Measurements from ENCODE around the gene PDE6G.
A peak's percentile ranks its signal among the peaks of the same experiment; 100 is the strongest.

PDE6G gene

GRCh38 chr17:81683584-81684441 is 27.5 kb upstream of the PDE6G start, which contains the start of the genes ARL16 and HGS (continued):
- TF ChIP-seq ZNF645 (tag by site-specific recombination; IDR thresholded peaks at IDR 0.05) (no peak), BCL11A (tag by site-specific recombination; IDR thresholded peaks at IDR 0.05; ENCODE audit: low read depth) (no peak), TRIM28 (IDR thresholded peaks at IDR 0.05; ENCODE audit: borderline replicate concordance, low read length) (no peak), ZNF701 (tag by site-specific recombination; IDR thresholded peaks at IDR 0.05) (no peak), ZNF37A (tag by site-specific recombination; IDR thresholded peaks at IDR 0.05) (no peak), SP2 (tag by site-specific recombination; IDR thresholded peaks at IDR 0.05) (peak; percentile 98), REPIN1 (tag by site-specific recombination; IDR thresholded peaks at IDR 0.05; ENCODE audit: low read depth) (no peak), SP3 (tag by site-specific recombination; IDR thresholded peaks at IDR 0.05) (peak; percentile 92), ZNF202 (tag by site-specific recombination; IDR thresholded peaks at IDR 0.05; ENCODE audit: borderline replicate concordance) (no peak), ZSCAN16 (tag by site-specific recombination; IDR thresholded peaks at IDR 0.05) (no peak), EGR2 (tag by site-specific recombination; IDR thresholded peaks at IDR 0.05; ENCODE audit: low read depth) (no peak), ZNF791 (tag by site-specific recombination; IDR thresholded peaks at IDR 0.05) (no peak), OVOL3 (tag by site-specific recombination; IDR thresholded peaks at IDR 0.05) (no peak), ZNF24 (tag by site-specific recombination; IDR thresholded peaks at IDR 0.05) (no peak), GLI4 (tag by site-specific recombination; IDR thresholded peaks at IDR 0.05) (no peak), ZNF624 (tag by site-specific recombination; IDR thresholded peaks at IDR 0.05) (no peak), TCF7L2 (IDR thresholded peaks at IDR 0.05; ENCODE audit: borderline replicate concordance, low read depth, low read length) (no peak), BCL11B (tag by site-specific recombination; IDR thresholded peaks at IDR 0.05; ENCODE audit: low read depth) (peak; percentile 67; the same call in 1 of the 2 replicates), ZBTB21 (tag by site-specific recombination; IDR thresholded peaks at IDR 0.05) (no peak; the same call in 1 of the 2 replicates), ZNF514 (tag by site-specific recombination; IDR thresholded peaks at IDR 0.05) (no peak), ZNF324 (tag by site-specific recombination; IDR thresholded peaks at IDR 0.05) (0 out of 2 replicates have a peak, but pooled peaks have one; percentile 9), ZNF670 (tag by site-specific recombination; IDR thresholded peaks at IDR 0.05; ENCODE audit: low read depth) (no peak), ZNF777 (tag by site-specific recombination; IDR thresholded peaks at IDR 0.05; ENCODE audit: borderline replicate concordance) (no peak), ZNF302 (tag by site-specific recombination; IDR thresholded peaks at IDR 0.05; ENCODE audit: low read depth) (no peak), SALL2 (tag by site-specific recombination; IDR thresholded peaks at IDR 0.05; ENCODE audit: borderline replicate concordance) (no peak), OSR2 (tag by site-specific recombination; IDR thresholded peaks at IDR 0.05) (no peak), ZNF596 (tag by site-specific recombination; IDR thresholded peaks at IDR 0.05) (peak; percentile 55; the same call in 1 of the 2 replicates), ZNF501 (tag by site-specific recombination; IDR thresholded peaks at IDR 0.05) (no peak)
- TF ChIP-seq, protein P1, sequence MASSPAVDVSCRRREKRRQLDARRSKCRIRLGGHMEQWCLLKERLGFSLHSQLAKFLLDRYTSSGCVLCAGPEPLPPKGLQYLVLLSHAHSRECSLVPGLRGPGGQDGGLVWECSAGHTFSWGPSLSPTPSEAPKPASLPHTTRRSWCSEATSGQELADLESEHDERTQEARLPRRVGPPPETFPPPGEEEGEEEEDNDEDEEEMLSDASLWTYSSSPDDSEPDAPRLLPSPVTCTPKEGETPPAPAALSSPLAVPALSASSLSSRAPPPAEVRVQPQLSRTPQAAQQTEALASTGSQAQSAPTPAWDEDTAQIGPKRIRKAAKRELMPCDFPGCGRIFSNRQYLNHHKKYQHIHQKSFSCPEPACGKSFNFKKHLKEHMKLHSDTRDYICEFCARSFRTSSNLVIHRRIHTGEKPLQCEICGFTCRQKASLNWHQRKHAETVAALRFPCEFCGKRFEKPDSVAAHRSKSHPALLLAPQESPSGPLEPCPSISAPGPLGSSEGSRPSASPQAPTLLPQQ (tag by site-specific recombination; IDR thresholded peaks at IDR 0.05): 0 out of 2 replicates have a peak, but pooled peaks have one; percentile 16
- TF ChIP-seq, protein P2, sequence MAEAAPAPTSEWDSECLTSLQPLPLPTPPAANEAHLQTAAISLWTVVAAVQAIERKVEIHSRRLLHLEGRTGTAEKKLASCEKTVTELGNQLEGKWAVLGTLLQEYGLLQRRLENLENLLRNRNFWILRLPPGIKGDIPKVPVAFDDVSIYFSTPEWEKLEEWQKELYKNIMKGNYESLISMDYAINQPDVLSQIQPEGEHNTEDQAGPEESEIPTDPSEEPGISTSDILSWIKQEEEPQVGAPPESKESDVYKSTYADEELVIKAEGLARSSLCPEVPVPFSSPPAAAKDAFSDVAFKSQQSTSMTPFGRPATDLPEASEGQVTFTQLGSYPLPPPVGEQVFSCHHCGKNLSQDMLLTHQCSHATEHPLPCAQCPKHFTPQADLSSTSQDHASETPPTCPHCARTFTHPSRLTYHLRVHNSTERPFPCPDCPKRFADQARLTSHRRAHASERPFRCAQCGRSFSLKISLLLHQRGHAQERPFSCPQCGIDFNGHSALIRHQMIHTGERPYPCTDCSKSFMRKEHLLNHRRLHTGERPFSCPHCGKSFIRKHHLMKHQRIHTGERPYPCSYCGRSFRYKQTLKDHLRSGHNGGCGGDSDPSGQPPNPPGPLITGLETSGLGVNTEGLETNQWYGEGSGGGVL (tag by site-specific recombination; IDR thresholded peaks at IDR 0.05): no peak
- TF ChIP-seq, protein P3, sequence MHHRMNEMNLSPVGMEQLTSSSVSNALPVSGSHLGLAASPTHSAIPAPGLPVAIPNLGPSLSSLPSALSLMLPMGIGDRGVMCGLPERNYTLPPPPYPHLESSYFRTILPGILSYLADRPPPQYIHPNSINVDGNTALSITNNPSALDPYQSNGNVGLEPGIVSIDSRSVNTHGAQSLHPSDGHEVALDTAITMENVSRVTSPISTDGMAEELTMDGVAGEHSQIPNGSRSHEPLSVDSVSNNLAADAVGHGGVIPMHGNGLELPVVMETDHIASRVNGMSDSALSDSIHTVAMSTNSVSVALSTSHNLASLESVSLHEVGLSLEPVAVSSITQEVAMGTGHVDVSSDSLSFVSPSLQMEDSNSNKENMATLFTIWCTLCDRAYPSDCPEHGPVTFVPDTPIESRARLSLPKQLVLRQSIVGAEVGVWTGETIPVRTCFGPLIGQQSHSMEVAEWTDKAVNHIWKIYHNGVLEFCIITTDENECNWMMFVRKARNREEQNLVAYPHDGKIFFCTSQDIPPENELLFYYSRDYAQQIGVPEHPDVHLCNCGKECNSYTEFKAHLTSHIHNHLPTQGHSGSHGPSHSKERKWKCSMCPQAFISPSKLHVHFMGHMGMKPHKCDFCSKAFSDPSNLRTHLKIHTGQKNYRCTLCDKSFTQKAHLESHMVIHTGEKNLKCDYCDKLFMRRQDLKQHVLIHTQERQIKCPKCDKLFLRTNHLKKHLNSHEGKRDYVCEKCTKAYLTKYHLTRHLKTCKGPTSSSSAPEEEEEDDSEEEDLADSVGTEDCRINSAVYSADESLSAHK (tag by site-specific recombination; IDR thresholded peaks at IDR 0.05): no peak
- TF ChIP-seq, protein P4, sequence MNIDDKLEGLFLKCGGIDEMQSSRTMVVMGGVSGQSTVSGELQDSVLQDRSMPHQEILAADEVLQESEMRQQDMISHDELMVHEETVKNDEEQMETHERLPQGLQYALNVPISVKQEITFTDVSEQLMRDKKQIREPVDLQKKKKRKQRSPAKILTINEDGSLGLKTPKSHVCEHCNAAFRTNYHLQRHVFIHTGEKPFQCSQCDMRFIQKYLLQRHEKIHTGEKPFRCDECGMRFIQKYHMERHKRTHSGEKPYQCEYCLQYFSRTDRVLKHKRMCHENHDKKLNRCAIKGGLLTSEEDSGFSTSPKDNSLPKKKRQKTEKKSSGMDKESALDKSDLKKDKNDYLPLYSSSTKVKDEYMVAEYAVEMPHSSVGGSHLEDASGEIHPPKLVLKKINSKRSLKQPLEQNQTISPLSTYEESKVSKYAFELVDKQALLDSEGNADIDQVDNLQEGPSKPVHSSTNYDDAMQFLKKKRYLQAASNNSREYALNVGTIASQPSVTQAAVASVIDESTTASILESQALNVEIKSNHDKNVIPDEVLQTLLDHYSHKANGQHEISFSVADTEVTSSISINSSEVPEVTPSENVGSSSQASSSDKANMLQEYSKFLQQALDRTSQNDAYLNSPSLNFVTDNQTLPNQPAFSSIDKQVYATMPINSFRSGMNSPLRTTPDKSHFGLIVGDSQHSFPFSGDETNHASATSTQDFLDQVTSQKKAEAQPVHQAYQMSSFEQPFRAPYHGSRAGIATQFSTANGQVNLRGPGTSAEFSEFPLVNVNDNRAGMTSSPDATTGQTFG (tag by site-specific recombination; IDR thresholded peaks at IDR 0.05; ENCODE audit: borderline replicate concordance): no peak
